Left ventricle myocardium inferior (tissue), 1 donor: ENCODE data around the gene MS4A12. TPM values are rescaled to one million over a fixed set of nuclear protein-coding genes. Genes with fewer than 3 reads are reported as not detected.

Experiments
- DNase-seq: peaks from one replicate; pipeline ENCODE4 v3.0.0-alpha.2; 2020
- H3K27ac ChIP-seq: fragments of 200-600 bp; replicated peaks from 2 replicates; pipeline ENCODE4 v1.8.0; 2021
- H3K27me3 ChIP-seq: fragments of 200-600 bp; 2 replicates; pipeline ENCODE4 v1.8.0; 2021; ENCODE audit warnings: low read depth
- H3K36me3 ChIP-seq: fragments of 200-600 bp; 2 replicates; pipeline ENCODE4 v1.8.0; 2021
- H3K4me1 ChIP-seq: fragments of 200-600 bp; 2 replicates; pipeline ENCODE4 v1.8.0; 2021
- H3K4me3 ChIP-seq: fragments of 200-600 bp; 2 replicates; pipeline ENCODE4 v1.8.0; 2021; ENCODE audit warnings: mild to moderate bottlenecking, moderate library complexity
- H3K9me3 ChIP-seq: fragments of 200-600 bp; replicated peaks from 2 replicates; pipeline ENCODE4 v1.8.0; 2021
- intact Hi-C: fragments of 100-400 bp; cut with micrococcal nuclease; formaldehyde crosslinking; loops from one replicate; pipeline ENCODE4 v1.11.0; 2022
- total RNA-seq: library from RNA; stranded (reverse); fragmentation: NEBNext Ultra II Directional; extraction: Animal tissue kit (Norgen Biotek cat#: 25700); gene quantifications from one replicate; pipeline ENCODE4 v1.2.1, GENCODE V29; 2021
- TF ChIP-seq, protein P1 (sequence below): fragments of 200-600 bp; IDR thresholded peaks from 2 replicates; pipeline ENCODE4 v1.8.0; 2021; ENCODE audit warnings: antibody characterized with exemption, mild to moderate bottlenecking, borderline replicate concordance
- donor health status: DM: no; HTN: yes; CAD: no; lungs with severe emphysema.

The MS4A12 gene
- total RNA-seq, 1 donor from 2014 or later: not detected

DNA sequence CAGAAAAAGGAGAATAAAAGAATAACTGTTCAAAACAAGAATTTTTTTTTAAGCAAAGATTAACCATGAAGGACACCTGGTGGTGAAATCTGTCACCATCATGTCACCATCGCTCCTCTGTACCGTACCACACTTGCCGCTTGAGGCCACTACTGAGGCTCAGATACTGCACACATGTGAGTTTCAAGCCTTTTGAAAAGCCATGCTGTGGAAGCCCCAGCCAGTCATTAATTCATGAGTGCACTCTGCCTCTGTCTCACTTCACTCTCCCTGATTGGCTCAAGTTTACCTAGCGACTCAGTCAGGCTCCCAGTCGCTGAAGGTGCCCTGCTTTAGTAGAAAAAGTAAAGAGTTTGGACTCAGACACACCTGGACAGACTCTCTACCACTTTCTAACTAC lies 6.6 kb upstream of the MS4A12 start:
- no peak for DNase-seq
- H3K4me3 ChIP-seq: no peak overlapping the region
- no peaks in the 10 kb centered on the region for H3K36me3 ChIP-seq
- no peaks in the 10 kb centered on the region for H3K4me1 ChIP-seq
- TF ChIP-seq, protein P1, sequence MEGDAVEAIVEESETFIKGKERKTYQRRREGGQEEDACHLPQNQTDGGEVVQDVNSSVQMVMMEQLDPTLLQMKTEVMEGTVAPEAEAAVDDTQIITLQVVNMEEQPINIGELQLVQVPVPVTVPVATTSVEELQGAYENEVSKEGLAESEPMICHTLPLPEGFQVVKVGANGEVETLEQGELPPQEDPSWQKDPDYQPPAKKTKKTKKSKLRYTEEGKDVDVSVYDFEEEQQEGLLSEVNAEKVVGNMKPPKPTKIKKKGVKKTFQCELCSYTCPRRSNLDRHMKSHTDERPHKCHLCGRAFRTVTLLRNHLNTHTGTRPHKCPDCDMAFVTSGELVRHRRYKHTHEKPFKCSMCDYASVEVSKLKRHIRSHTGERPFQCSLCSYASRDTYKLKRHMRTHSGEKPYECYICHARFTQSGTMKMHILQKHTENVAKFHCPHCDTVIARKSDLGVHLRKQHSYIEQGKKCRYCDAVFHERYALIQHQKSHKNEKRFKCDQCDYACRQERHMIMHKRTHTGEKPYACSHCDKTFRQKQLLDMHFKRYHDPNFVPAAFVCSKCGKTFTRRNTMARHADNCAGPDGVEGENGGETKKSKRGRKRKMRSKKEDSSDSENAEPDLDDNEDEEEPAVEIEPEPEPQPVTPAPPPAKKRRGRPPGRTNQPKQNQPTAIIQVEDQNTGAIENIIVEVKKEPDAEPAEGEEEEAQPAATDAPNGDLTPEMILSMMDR: no peak
- H3K9me3 ChIP-seq: no peaks in the 10 kb centered on the region
- no peaks in the 10 kb centered on the region for H3K27me3 ChIP-seq
- intact Hi-C loops: no loop called here
- no peak overlapping the region for H3K27ac ChIP-seq

DNA sequence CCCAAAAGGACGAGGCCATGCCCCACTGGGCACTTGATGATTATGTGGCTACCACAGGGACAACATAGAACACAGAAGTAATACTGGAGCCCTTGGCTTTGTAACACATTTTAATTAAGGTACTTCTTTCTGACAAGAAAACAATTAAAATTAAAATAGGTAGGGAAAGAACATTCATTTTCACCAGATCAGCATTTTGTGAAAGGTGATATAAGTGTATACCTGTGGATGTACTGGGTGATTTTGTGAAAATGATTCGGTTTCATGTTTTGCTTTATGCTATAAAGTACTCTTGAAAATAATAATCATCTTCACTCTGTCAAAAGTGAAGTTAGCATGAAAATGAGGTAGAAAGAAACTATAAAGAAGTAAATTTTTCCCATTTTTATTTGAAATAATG lies 876 bp downstream of the MS4A12 start:
- H3K27me3 ChIP-seq: peaks cover 4% of the 10 kb centered on the region
- H3K9me3 ChIP-seq: no peaks in the 10 kb centered on the region
- no peaks in the 10 kb centered on the region for H3K4me1 ChIP-seq
- H3K4me3 ChIP-seq: no peak overlapping the region
- no peak overlapping the region for H3K27ac ChIP-seq
- TF ChIP-seq, protein P1: no peak
- H3K36me3 ChIP-seq: no peaks in the 10 kb centered on the region
- no peak for DNase-seq
- intact Hi-C loops: no loop called here

DNA sequence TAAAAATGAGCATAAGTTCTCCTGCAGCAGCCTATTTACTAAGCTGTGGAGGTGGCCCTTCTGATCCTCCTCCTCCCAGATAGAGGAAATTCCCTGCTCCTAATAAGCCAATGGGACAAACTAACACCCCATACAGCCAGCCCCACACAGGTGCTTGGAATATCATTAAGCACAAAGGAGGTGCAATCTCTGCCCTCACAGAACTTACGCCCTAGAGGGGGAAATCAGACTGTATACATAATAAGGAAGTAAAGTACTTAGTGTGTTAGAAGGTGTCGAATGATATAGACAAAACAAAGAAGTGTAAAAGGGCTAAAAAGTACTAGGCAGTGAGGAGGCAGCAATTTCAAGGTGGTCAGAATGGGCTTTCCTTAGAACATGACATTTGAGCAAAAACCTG lies 5.8 kb downstream of the MS4A12 start:
- H3K36me3 ChIP-seq: no peaks in the 10 kb centered on the region
- H3K9me3 ChIP-seq: no peaks in the 10 kb centered on the region
- no peak overlapping the region for H3K4me3 ChIP-seq
- H3K27me3 ChIP-seq: peaks cover 4% of the 10 kb centered on the region
- no peak overlapping the region for H3K27ac ChIP-seq
- no peak for DNase-seq
- H3K4me1 ChIP-seq: no peaks in the 10 kb centered on the region
- TF ChIP-seq, protein P1: no peak
- intact Hi-C loops: no loop called here

DNA sequence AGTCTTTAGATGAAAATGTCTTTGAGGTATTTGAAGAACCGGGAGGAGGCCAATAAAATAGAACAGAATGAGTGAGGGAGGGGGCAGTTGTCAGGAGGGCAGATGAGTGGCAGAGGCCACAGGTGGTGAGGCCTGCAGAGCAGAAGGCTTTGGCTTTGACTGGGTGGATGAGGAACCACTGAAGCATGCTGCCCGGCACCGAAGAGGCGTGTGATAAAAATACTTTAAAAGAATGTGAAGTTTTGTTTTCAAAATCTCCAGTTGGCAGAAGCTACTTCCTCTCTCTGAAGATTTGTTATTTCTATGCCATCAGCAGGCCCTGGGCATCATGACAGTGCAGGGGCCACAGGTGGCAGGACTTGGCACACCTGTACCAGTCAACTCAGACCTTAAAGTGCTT lies 6.3 kb downstream of the MS4A12 start:
- no peaks in the 10 kb centered on the region for H3K9me3 ChIP-seq
- peaks cover 4% of the 10 kb centered on the region for H3K27me3 ChIP-seq
- H3K4me1 ChIP-seq: no peaks in the 10 kb centered on the region
- DNase-seq: no peak
- H3K27ac ChIP-seq: no peak overlapping the region
- TF ChIP-seq, protein P1: no peak
- intact Hi-C loops: no loop called here
- H3K36me3 ChIP-seq: no peaks in the 10 kb centered on the region
- H3K4me3 ChIP-seq: no peak overlapping the region

DNA sequence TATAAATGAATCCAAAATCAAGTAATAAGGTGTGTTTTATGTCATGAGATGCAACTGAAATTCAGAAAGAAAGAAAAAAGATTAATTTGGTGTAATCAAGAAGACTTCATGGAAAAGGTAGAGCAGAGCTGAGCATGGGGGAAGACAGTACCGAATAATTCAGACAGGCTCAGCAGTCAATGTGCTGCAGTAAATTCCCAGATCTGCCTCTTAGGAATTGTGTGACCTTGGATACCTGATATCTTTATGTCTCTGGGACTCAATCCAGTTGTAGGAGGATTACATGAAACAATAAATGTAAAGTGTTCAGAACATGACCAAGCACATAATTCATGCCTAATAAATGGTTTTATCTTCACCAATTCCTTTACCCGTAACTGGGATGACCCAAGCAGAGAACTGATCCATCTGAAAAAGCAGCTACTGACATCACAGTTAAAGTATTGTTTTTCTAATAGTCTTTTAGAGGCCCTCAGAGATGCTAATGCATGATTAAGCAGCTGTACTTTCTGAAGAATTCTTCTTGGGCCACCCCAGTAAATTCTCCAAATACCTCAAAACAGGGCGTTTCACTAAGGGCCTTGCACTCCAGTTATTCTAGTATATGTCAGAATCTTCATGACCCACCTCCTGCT lies 7.8 kb downstream of the MS4A12 start:
- no peak overlapping the region for H3K27ac ChIP-seq
- H3K4me3 ChIP-seq: no peak overlapping the region
- no peak for DNase-seq
- no peaks in the 10 kb centered on the region for H3K9me3 ChIP-seq
- no peaks in the 10 kb centered on the region for H3K4me1 ChIP-seq
- H3K27me3 ChIP-seq: peaks cover 4% of the 10 kb centered on the region
- TF ChIP-seq, protein P1: no peak
- no peaks in the 10 kb centered on the region for H3K36me3 ChIP-seq
- intact Hi-C loops: no loop called here
